ENCODE results near the gene TAF11L9. TPM values are rescaled to one million over a fixed set of nuclear protein-coding genes. Genes with fewer than 3 reads are reported as not detected.

Gene TAF11L9
- polyA plus RNA-seq, 1 of the 3 experiments (the other 2 are of a cell fraction) = not detected

GRCh38 chr5:17619354-17619753 lies 25.2 kb upstream of the TAF11L9 start:
- CTCF ChIA-PET = no interaction called here
- no peaks in the 10 kb centered on the region for H3K9me3 ChIP-seq
- no peak overlapping the region for H3K27ac ChIP-seq (ENCODE audit: low read depth in 2 of 2, low read length in 1 of 2)
- no peak for TF ChIP-seq POLR2AphosphoS5 (IDR thresholded peaks at IDR 0.05; ENCODE audit: low read depth, low read length)
- no peak for TF ChIP-seq ELF1 (IDR thresholded peaks at IDR 0.05)
- TF ChIP-seq JUND (IDR thresholded peaks at IDR 0.05) = no peak
- no peak for TF ChIP-seq EZH2phosphoT487 (IDR thresholded peaks at IDR 0.05; ENCODE audit: borderline replicate concordance, low read depth)
- TF ChIP-seq YY1 (IDR thresholded peaks at IDR 0.05; ENCODE audit: low read depth) = no peak
- no peak for TF ChIP-seq FOXM1 (IDR thresholded peaks at IDR 0.05; ENCODE audit: low read depth)
- TF ChIP-seq TCF12 (IDR thresholded peaks at IDR 0.05) = no peak
- no peak overlapping the region for H2AFZ ChIP-seq (ENCODE audit: low read depth)
- H3K4me2 ChIP-seq = no peak overlapping the region
- no peaks in the 10 kb centered on the region for H3K9me2 ChIP-seq
- no peaks in the 10 kb centered on the region for H4K20me1 ChIP-seq (ENCODE audit: insufficient read depth)
- DNase-seq = no peak
- no peak overlapping the region for H3K4me3 ChIP-seq (ENCODE audit: low read depth in 2 of 2, low read length in 1 of 2)
- H3K27me3 ChIP-seq (ENCODE audit: insufficient read depth) = no peaks in the 10 kb centered on the region
- WGBS (ENCODE audit: low lambda C conversion rate) = 38% methylated on average over 3 of the region's 3 CpGs
- H3F3A ChIP-seq (replicated peaks; ENCODE audit: insufficient read depth) = no peaks in the 10 kb centered on the region
- no peaks in the 10 kb centered on the region for H3K4me1 ChIP-seq (ENCODE audit: control insufficient read depth in 1 of 2, insufficient read depth in 2 of 2, low read depth in 1 of 2, low read length in 1 of 2)
- H3K79me2 ChIP-seq (ENCODE audit: insufficient read depth) = no peaks in the 10 kb centered on the region
- no peak overlapping the region for H3K9ac ChIP-seq
- POLR2A ChIA-PET = no interaction called here
- no peaks in the 10 kb centered on the region for H3K36me3 ChIP-seq (replicated peaks in 1 of 2; ENCODE audit: control insufficient read depth in 1 of 2, insufficient read depth in 2 of 2, low read length in 1 of 2)

GRCh38 chr5:17614872-17615605 lies 20.8 kb upstream of the TAF11L9 start:
- DNase-seq = no peak
- 10% methylated on average over 7 of the region's 17 CpGs for WGBS (ENCODE audit: low lambda C conversion rate)
- H3K4me1 ChIP-seq (ENCODE audit: control insufficient read depth in 1 of 2, insufficient read depth in 2 of 2, low read depth in 1 of 2, low read length in 1 of 2) = no peaks in the 10 kb centered on the region
- TF ChIP-seq YY1 (IDR thresholded peaks at IDR 0.05; ENCODE audit: low read depth) (no peak), FOSL2 (IDR thresholded peaks at IDR 0.05; ENCODE audit: borderline replicate concordance, low read depth) (no peak), IRF3 (IDR thresholded peaks at IDR 0.05; ENCODE audit: low read depth, low read length) (no peak), POLR2AphosphoS5 (IDR thresholded peaks at IDR 0.05; ENCODE audit: low read depth, low read length) (no peak), GABPA (IDR thresholded peaks at IDR 0.05; ENCODE audit: low read depth) (no peak), FOXJ3 (CRISPR knock-in tag; IDR thresholded peaks at IDR 0.05) (no peak), TAF1 (IDR thresholded peaks at IDR 0.05; ENCODE audit: borderline replicate concordance, low read depth, low read length) (no peak), MEF2A (IDR thresholded peaks at IDR 0.05; ENCODE audit: borderline replicate concordance, low read depth) (no peak), TCF12 (IDR thresholded peaks at IDR 0.05) (no peak), TEAD4 (IDR thresholded peaks at IDR 0.05; ENCODE audit: borderline replicate concordance, insufficient read depth) (no peak), RFX5 (IDR thresholded peaks at IDR 0.05; ENCODE audit: low read length) (no peak), REST (IDR thresholded peaks at IDR 0.05; ENCODE audit: low read depth, low read length) (no peak), RAD21 (IDR thresholded peaks at IDR 0.05; ENCODE audit: low read length) (no peak), NFIC (IDR thresholded peaks at IDR 0.05; ENCODE audit: borderline replicate concordance) (no peak), JUND (IDR thresholded peaks at IDR 0.05) (no peak), EZH2phosphoT487 (IDR thresholded peaks at IDR 0.05; ENCODE audit: borderline replicate concordance, low read depth) (no peak), MXI1 (IDR thresholded peaks at IDR 0.05; ENCODE audit: low read depth, low read length) (no peak), USF1 (IDR thresholded peaks at IDR 0.05; ENCODE audit: borderline replicate concordance, low read depth) (no peak)
- no peaks in the 10 kb centered on the region for H3K9me2 ChIP-seq
- no peaks in the 10 kb centered on the region for H3F3A ChIP-seq (replicated peaks; ENCODE audit: insufficient read depth)
- no peaks in the 10 kb centered on the region for H4K20me1 ChIP-seq (ENCODE audit: insufficient read depth)
- no peak overlapping the region for H3K4me3 ChIP-seq (ENCODE audit: low read depth in 2 of 2, low read length in 1 of 2)
- no peak overlapping the region for H3K4me2 ChIP-seq
- CTCF ChIA-PET = interaction anchor here (0.6 kb wide), 1 partner anchor 205 kb away, joined by 3 read pairs; no protein-coding TSS in a partner anchor
- H3K36me3 ChIP-seq (replicated peaks in 1 of 2; ENCODE audit: control insufficient read depth in 1 of 2, insufficient read depth in 2 of 2, low read length in 1 of 2) = no peaks in the 10 kb centered on the region
- no peaks in the 10 kb centered on the region for H3K9me3 ChIP-seq
- POLR2A ChIA-PET = no interaction called here
- no peak overlapping the region for H3K9ac ChIP-seq
- no peak overlapping the region for H3K27ac ChIP-seq (ENCODE audit: low read depth in 2 of 2, low read length in 1 of 2)
- no peak overlapping the region for H2AFZ ChIP-seq (ENCODE audit: low read depth)
- no peaks in the 10 kb centered on the region for H3K27me3 ChIP-seq (ENCODE audit: insufficient read depth)
- no peaks in the 10 kb centered on the region for H3K79me2 ChIP-seq (ENCODE audit: insufficient read depth)
